KOPT-K1 (cell line): ENCODE results near the gene MPHOSPH9.

ENCODE experiments used
- H3K27ac ChIP-seq: fragments of 200-600 bp; sonication (generic); 2 replicates; pipeline ENCODE4 v1.5.1; 2016; ENCODE audit warnings: antibody characterized with exemption, mild to moderate bottlenecking, low read depth, low read length; ENCODE audit not compliant: poor library complexity, severe bottlenecking
- H3K36me3 ChIP-seq: fragments of 200-600 bp; sonication (generic); 2 replicates; pipeline ENCODE4 v1.5.1; 2017; ENCODE audit warnings: antibody characterized with exemption, mild to moderate bottlenecking, low read length, moderate library complexity; ENCODE audit not compliant: insufficient read depth
- H3K9me3 ChIP-seq: fragments of 200-600 bp; sonication (generic); 2 replicates; pipeline ENCODE4 v1.5.1; 2017; ENCODE audit warnings: antibody characterized with exemption, low read length, mild to moderate bottlenecking; ENCODE audit not compliant: insufficient read depth, poor library complexity, severe bottlenecking

Gene MPHOSPH9

DNA sequence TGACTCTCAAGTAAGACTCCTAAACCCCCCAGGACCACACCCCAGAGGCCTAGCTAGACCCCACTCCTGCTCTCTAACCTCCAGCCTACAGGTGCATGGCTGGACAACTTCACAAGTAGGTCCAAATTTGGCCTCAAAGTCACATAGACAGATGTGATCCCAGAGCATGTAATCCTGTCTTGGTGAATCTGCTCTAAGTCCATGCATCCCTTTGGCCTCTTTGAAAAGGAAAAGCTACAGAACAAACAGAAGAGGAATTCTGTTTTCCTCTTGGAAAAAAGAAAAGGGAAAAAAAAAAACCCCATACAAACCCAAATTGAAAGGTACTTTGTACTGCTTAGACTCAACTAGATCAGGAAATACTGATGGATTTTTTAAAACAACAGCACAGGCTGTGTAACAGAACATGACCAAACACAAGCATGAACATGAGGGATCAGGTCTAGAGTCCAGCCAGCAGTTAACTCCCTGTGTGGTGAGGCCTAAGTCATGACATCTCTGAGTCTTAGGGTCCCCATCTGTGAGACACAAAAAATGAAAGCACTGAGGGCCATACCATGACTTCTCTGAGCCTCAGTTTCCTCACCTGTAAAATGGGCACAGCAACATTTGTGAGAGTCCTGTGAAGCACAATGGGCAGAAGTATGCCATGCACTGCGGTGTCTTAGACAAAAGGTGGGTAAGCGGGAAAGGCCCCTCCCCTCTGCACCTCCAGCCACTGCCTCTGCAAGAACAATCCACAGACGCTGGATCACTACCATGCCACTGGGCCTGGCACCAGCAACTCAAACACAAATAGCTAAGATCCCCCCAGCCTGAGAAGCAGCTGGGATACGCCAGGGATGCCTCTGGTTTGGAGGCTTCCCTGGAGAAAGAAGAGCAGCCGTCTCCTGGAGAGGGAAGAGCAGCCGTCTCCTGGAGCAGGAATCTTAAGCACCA lies 92.0 kb downstream of the MPHOSPH9 start:
- Histone ChIP-seq H3K9me3 (no peaks in the 10 kb centered on the region), H3K36me3 (peaks cover 25% of the 10 kb centered on the region), H3K27ac (peak overlapping the region; percentile 80)

DNA sequence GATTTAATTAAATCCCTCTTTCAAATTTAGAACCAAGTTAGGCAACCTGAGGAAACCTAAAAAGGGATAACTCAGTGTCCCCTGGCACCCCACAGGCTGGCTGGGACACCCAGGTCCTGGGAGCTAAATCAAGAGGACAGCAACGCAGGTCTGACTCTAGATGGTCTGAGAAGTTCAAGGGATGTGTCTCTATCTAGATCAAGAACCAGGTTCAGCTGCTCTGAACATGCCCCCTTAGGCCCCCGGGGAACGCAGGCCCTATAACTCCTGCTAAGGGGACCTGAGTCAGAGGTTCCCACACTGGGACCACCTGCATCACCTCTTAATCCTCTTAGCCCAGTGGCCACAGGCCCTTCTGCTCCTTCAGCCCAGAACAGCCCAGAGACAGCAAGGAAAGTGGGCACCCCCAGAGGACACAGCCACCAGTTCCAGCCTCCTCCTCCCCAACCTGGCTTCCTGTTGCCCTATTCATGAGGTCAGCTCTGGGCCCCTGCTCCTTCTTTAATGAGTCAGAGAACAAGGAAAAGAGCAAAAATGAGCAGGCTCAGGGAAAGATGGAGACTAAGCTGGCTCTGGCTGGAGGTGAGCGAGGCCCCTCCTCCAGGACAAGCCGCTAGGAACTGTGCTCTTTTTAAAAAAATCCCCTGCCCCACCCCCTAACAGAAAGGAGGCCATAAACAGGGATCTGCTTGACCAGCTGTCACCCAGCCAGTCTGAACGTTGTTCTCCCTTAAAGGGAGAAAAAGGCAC lies 92.8 kb downstream of the MPHOSPH9 start:
- peak overlapping the region; percentile 80 for H3K27ac ChIP-seq
- H3K9me3 ChIP-seq = no peaks in the 10 kb centered on the region

DNA sequence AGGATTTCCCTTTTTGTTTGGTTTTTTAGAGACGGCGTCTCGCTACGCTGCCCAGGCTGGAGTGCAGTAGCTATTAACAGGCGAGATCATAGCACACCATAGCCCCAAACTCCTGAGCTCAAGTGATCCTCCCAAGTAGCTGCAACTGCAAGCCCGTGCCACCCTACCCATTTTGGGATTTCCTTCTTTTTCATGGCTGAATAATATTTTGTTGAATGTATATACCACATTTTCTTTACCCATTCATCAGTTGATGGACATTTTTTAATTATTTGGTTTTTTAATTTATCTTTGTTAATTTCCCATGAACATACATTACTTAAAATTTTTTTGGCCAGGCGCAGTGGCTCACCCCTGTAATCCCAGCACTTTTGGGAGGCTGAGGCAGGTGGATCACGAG lies 97.3 kb downstream of the MPHOSPH9 start:
- Histone ChIP-seq H3K9me3 (no peaks in the 10 kb centered on the region), H3K36me3 (peaks cover 13% of the 10 kb centered on the region), H3K27ac (peak overlapping the region; percentile 99)

More for the DNA sequence above, 92.8 kb downstream of the MPHOSPH9 start:
- peaks cover 17% of the 10 kb centered on the region for H3K36me3 ChIP-seq

- peaks cover 13% of the 10 kb centered on the region for H3K36me3 ChIP-seq
- no peaks in the 10 kb centered on the region for H3K9me3 ChIP-seq
- H3K27ac ChIP-seq = peak overlapping the region; percentile 99
Observed at GRCh38 chr12:123134826-123135225, 98.1 kb downstream of the MPHOSPH9 start.

- Histone ChIP-seq H3K36me3 (peaks cover 13% of the 10 kb centered on the region), H3K27ac (peak overlapping the region; percentile 99), H3K9me3 (no peaks in the 10 kb centered on the region)
Observed at GRCh38 chr12:123134271-123134671, 98.7 kb downstream of the MPHOSPH9 start.

- Histone ChIP-seq H3K36me3 (peaks cover 13% of the 10 kb centered on the region), H3K9me3 (no peaks in the 10 kb centered on the region), H3K27ac (peak overlapping the region; percentile 99)
Observed at GRCh38 chr12:123133701-123134100, 99.2 kb downstream of the MPHOSPH9 start.

DNA sequence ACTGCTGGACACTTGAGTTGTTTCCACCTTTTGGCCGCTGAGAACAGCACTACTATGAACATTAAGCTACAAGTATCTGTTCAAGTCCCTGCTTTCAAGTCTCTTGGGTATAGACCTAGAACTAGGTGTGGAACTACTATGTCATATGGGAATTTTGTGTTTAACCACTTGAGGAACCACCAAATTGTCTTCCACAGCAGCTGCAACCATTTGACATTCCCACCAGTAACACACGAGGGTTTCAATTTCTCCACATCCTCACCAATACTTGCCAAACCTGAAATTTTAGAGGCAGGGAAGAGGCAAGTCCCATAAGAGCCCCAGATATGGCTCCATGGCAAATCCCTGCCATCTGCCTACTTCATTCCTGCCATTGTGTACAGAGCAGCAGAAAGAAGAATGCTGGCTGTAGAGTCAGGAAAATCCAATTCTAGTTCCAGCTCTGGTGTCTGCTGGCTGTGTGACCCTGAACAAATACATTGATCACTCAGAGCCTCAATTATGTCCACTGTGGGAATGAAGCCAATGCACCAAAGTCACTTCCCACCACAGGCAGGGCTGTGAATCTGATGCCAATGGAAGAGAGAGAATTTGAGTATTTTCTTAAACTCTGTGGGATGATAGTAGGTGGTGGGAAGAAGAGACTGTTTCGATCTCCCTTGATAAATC lies 99.9 kb downstream of the MPHOSPH9 start:
- Histone ChIP-seq H3K36me3 (peaks cover 12% of the 10 kb centered on the region), H3K9me3 (no peaks in the 10 kb centered on the region), H3K27ac (peak overlapping the region; percentile 99)

DNA sequence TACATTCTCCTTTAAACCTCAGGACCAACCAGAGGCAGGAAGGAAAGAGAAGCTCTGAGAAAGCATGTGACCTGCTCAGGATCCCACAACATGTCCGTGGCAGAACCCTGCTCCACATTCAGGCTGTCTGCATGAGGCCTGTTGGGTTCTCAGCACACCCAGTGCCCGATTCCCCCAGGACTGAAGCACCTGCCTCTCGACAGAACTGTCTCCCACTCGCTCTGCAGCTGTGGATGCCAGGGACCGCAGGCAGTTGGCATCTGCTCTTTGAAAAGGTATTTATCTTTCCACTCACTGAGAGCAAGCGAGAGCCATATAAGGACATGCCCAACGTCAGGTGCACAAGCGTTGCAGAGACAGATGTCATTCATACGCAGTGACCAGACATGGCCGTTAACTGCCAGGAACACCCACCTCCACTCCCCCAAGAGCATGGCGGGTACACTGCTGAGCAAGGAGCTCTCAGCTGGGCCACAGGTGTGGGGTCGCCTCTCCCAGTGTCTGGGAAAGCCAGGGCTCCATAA lies 101.0 kb downstream of the MPHOSPH9 start:
- Histone ChIP-seq H3K9me3 (no peaks in the 10 kb centered on the region), H3K36me3 (peaks cover 1% of the 10 kb centered on the region), H3K27ac (peak overlapping the region; percentile 99)

GRCh38 chr12:123131291-123131832 lies 101.6 kb downstream of the MPHOSPH9 start:
- Histone ChIP-seq H3K36me3 (no peaks in the 10 kb centered on the region; the same call in 1 of the 2 replicates), H3K27ac (peak overlapping the region; percentile 99), H3K9me3 (no peaks in the 10 kb centered on the region)

DNA sequence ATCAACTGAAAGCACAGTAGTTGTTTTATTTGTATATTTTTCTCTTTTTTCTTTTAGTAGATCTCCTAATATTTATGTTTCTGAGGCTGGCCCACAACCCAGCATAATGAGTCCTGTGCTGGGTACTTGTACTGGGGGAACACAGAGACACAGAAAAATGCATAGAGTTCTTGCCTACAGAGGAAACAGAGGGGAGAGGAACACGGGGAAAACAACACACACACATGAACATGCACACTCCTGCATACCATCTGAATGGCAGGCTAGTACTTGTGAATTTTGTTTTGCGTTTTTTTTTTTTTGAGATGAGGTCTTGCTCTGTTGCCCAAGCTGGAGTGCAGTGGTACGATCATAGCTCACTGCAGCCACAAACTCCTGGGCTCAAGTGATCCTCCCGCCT lies 103.3 kb downstream of the MPHOSPH9 start:
- no peaks in the 10 kb centered on the region for H3K36me3 ChIP-seq
- no peaks in the 10 kb centered on the region for H3K9me3 ChIP-seq
- peak overlapping the region; percentile 99 for H3K27ac ChIP-seq

- Histone ChIP-seq H3K27ac (peak overlapping the region; percentile 44), H3K36me3 (no peaks in the 10 kb centered on the region), H3K9me3 (no peaks in the 10 kb centered on the region)
Observed at GRCh38 chr12:123127182-123127495, 105.8 kb downstream of the MPHOSPH9 start.

DNA sequence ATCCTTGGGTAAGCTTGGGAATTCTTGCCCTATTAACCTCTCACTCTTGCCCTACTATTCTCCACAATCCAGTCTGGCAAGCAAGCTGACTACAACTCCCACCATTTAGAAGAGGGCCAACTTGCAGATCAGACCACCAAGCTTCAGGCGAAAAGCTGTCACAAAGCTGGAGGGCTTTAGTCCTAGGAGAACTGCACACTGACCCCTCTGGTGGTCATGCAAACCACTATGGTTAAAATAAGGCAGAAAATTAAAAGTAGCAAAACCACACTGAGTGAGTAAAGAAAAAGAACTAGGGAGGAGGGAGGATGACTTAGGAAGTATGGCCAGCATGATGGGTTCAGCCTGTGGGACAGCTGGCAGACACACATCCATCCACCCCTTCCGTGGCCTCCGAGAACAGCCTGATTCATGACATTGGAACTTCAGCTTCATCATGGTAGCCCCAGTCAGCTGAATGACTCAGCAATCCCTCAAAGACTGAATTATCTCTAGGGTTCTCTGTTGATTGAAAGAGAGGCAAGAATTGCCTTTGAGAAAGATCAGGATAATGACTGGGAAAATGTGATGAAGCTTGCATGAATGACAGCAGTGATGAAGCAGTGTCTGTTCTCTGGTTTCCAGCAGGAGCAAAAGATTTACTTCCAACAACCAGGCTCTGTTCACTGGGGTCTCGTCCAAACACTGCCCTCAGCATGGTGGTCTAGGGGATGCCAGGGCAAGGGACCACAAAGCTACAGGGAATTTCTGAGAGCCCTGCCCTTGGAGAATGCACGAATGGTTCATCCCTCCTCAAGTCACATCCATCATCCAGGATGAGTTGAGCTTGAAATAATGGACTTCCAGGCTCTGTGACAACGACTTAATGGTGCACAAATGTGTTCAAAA lies 106.4 kb downstream of the MPHOSPH9 start:
- Histone ChIP-seq H3K27ac (peak overlapping the region; percentile 44), H3K9me3 (no peaks in the 10 kb centered on the region), H3K36me3 (no peaks in the 10 kb centered on the region)

DNA sequence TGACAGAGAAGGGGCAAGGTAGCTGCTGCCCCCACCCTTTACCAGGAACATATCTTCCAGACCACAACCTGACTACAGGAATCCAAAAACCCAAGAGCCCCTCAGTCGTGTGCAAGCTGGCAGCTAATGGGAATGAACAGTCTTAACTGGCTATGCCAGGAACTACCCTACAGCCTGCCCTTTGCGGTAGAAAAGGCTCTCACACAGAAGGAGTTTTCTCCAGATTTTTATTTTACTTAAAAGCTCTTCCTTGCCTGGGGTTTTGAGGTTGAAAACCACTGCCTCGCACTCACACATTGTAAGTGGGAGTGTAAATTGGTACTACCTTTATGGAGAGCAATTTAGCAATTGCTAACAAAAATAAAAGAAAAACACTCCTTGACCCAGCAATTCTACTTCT lies 110.3 kb downstream of the MPHOSPH9 start:
- Histone ChIP-seq H3K27ac (peak overlapping the region; percentile 48), H3K36me3 (no peaks in the 10 kb centered on the region)

GRCh38 chr12:123121670-123122069 lies 111.3 kb downstream of the MPHOSPH9 start:
- Histone ChIP-seq H3K9me3 (no peaks in the 10 kb centered on the region), H3K27ac (peak overlapping the region; percentile 59), H3K36me3 (0 out of 2 replicates have a peak, but pooled peaks cover 9% of the 10 kb centered on the region)

More for the DNA sequence above, 110.3 kb downstream of the MPHOSPH9 start:
- no peaks in the 10 kb centered on the region for H3K9me3 ChIP-seq
